Cardiac muscle cell (in vitro differentiated cells and primary cell): ENCODE data around the gene RNF217. TPM values are rescaled to one million over a fixed set of nuclear protein-coding genes. Genes with fewer than 3 reads are reported as not detected.

ENCODE experiments used
- DNase-seq, 2 donors: peaks; one replicate each; pipeline versions ENCODE4 v3.0.0 to v3.0.0-alpha.2; 2010 to 2017; ENCODE audit warnings: low read depth in 1 of 2, low spot score in 1 of 2
- H3K27ac ChIP-seq: fragments of 200-600 bp; sonication (generic); 2 replicates; pipeline ENCODE4 v1.5.1; 2016
- H3K27me3 ChIP-seq: fragments of 200-600 bp; sonication (generic); 2 replicates; pipeline ENCODE4 v1.6.0; 2016; ENCODE audit warnings: control low read depth
- H3K36me3 ChIP-seq: fragments of 200-600 bp; sonication (generic); 2 replicates; pipeline ENCODE4 v1.5.1; 2016; ENCODE audit warnings: control low read depth
- H3K4me1 ChIP-seq: fragments of 200-600 bp; sonication (generic); 2 replicates; pipeline ENCODE4 v1.8.1; 2017; ENCODE audit warnings: low read depth, mild to moderate bottlenecking, mixed run types
- H3K4me3 ChIP-seq: fragments of 200-600 bp; sonication (generic); 2 replicates; pipeline ENCODE4 v1.5.1; 2016; ENCODE audit warnings: mild to moderate bottlenecking
- H3K9me3 ChIP-seq: fragments of 200-600 bp; sonication (generic); 2 replicates; pipeline ENCODE4 v1.5.1; 2017; ENCODE audit warnings: low read depth, mild to moderate bottlenecking, control low read depth
- CTCF ChIP-seq: IDR thresholded peaks from 2 replicates; pipeline ENCODE4 v1.5.1; 2012; ENCODE audit warnings: low read depth, mild to moderate bottlenecking, low read length
- polyA plus RNA-seq: library from polyadenylated mRNA; unstranded; fragments of >200 nt; fragmentation: Nextera tagmentation; extraction: Ambion mirVana; gene quantifications from 2 replicates; pipeline ENCODE4 v1.2.1, GENCODE V29; 2016
- total RNA-seq: library from RNA; depleted of rRNA; stranded (reverse); fragments of >200 nt; gene quantifications from 2 replicates; pipeline ENCODE4 v1.2.3, GENCODE V29; 2016

RNF217 gene
- total and polyA plus RNA-seq, 2 experiments from 2014 or later, result 9.4 to 27.1 TPM

GRCh38 chr6:124996411-124996810 is 34.2 kb downstream of the RNF217 start:
- Histone ChIP-seq H3K36me3 (no peaks in the 10 kb centered on the region), H3K4me3 (no peak overlapping the region), H3K27ac (no peak overlapping the region), H3K4me1 (peaks cover 19% of the 10 kb centered on the region), H3K9me3 (no peaks in the 10 kb centered on the region), H3K27me3 (no peaks in the 10 kb centered on the region)
- no peak for TF ChIP-seq CTCF
- no peak for DNase-seq

- TF ChIP-seq CTCF, result no peak
- DNase-seq, result no peak
- Histone ChIP-seq H3K4me3 (no peak overlapping the region), H3K36me3 (no peaks in the 10 kb centered on the region), H3K9me3 (no peaks in the 10 kb centered on the region), H3K27ac (no peak overlapping the region), H3K4me1 (peaks cover 14% of the 10 kb centered on the region), H3K27me3 (no peaks in the 10 kb centered on the region)
Measured at GRCh38 chr6:124997196-124997875, 35.1 kb downstream of the RNF217 start.

- Histone ChIP-seq H3K9me3 (no peaks in the 10 kb centered on the region), H3K27ac (peak overlapping the region; percentile 67), H3K36me3 (no peaks in the 10 kb centered on the region), H3K4me3 (no peak overlapping the region), H3K4me1 (peaks cover 16% of the 10 kb centered on the region), H3K27me3 (no peaks in the 10 kb centered on the region)
- TF ChIP-seq CTCF, result no peak
- DNase-seq, result peak in 1 of 2 donors; percentile 25
Measured at GRCh38 chr6:124999105-124999764, 37.0 kb downstream of the RNF217 start.

GRCh38 chr6:125001684-125002405 is 39.6 kb downstream of the RNF217 start:
- H3K4me3 ChIP-seq, result no peak overlapping the region
- peak in 1 of 2 donors; percentile 76 for DNase-seq
- H3K4me1 ChIP-seq, result peaks cover 16% of the 10 kb centered on the region
- no peaks in the 10 kb centered on the region for H3K36me3 ChIP-seq
- H3K27ac ChIP-seq, result peak overlapping the region; percentile 29
- no peaks in the 10 kb centered on the region for H3K9me3 ChIP-seq
- no peak for TF ChIP-seq CTCF
- H3K27me3 ChIP-seq, result no peaks in the 10 kb centered on the region

- Histone ChIP-seq H3K4me3 (no peak overlapping the region), H3K36me3 (no peaks in the 10 kb centered on the region), H3K27ac (peak overlapping the region; percentile 2), H3K27me3 (no peaks in the 10 kb centered on the region), H3K9me3 (no peaks in the 10 kb centered on the region), H3K4me1 (peaks cover 16% of the 10 kb centered on the region)
- peak in 1 of 2 donors; percentile 12 for DNase-seq
- TF ChIP-seq CTCF, result no peak
Measured at GRCh38 chr6:125002406-125002741, 40.1 kb downstream of the RNF217 start.
